GM21529 (cell line): ENCODE measurements around the gene LAMTOR2.

ENCODE experiments used
- ATAC-seq: cut with Tn5 transposase; IDR thresholded peaks from one replicate; pipeline ENCODE4 v1.9.1; 2021; ENCODE audit not compliant: unreplicated experiment

Gene LAMTOR2

DNA sequence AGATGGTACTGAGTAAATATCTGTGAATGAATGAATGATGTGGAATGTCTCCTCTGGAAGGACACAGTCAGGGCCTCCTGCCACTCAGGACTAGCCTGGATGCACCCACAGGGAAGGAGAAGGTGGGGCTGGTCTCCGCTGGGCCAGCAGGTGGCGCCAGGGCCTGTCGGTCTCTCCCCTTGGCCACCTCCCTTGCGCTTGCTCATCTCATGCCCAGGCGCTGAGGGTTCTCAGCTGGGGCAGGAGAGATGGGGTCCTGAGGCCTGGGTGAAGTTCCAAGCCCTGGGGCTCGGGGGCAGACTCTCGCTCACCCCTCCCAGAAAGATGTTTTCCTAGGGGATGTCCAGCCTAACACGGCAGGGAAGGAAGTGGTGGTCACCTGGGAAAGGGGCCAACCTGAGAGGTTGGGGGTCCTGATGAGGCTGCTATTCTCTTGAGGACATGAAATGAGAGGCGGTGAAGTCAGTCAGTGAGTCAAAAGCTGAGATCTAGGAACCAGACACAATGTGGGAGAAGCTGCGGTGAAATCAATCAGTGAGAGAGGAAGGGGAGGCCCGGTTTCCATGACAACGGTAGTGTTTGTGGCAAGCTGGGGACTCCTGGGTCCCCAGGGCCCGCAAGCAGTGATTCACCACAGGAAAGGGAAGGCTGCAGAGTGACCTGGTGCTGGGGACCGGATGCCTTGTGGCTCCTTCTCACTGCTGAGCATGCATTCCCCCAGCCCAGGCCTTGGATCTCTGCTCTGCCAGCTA, 42.2 kb downstream of the LAMTOR2 start:
- peak; percentile 65 for ATAC-seq

DNA sequence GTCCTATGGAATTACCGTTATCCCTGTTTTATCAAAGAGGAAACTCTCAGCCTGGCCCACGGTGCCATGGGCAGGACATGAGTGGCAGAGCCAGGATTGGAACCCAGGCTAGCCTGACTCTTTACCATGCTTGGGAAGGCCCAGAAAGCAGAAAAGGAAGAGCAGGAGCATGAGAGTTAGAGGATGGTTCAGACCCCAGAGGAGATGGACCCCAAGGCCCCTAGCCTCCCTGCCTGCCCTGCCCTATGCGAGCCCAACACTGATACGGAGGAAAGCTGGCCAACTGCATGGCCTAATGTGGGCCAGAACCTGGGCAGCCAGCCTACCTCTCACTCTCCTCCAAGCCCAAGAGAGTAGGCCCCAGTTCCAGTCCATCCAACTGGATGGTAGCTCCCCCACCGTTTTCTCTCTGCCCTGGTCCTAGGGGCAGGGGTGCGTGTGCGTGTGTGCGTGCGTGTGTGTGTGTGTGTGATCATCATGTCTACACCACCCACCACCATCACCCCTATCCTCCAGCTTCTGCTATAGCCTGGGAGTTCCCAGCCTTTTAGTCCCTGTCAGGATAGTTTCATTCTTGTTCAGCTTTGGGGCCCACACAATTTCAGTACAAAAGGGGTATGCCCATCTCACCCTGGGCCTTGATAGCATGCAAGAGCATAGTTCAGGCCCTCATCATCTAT, 43.1 kb downstream of the LAMTOR2 start:
- ATAC-seq: no peak

GRCh38 chr1:156098784-156099183, 44.2 kb downstream of the LAMTOR2 start:
- ATAC-seq: no peak

DNA sequence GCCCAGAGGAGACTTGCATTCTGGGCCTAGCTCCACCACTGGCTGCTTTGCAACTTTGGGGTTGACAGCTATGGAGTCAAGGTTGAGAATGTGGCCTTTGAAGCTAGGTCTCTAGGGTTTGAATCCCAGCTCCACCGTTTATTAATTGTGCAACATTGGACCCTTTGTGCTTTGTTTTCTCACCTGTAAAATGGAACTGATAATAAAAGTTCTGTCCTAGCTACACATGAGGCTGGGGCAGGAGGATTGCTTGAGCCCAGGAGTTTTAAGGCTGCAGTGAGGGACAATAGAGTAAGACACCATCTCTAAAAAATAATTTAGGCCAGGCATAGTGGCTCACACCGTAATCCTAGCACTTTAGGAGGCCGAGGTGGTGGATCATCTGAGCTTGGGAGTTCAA, 44.7 kb downstream of the LAMTOR2 start:
- ATAC-seq: no peak

GRCh38 chr1:156100205-156100995, 45.8 kb downstream of the LAMTOR2 start:
- no peak for ATAC-seq

DNA sequence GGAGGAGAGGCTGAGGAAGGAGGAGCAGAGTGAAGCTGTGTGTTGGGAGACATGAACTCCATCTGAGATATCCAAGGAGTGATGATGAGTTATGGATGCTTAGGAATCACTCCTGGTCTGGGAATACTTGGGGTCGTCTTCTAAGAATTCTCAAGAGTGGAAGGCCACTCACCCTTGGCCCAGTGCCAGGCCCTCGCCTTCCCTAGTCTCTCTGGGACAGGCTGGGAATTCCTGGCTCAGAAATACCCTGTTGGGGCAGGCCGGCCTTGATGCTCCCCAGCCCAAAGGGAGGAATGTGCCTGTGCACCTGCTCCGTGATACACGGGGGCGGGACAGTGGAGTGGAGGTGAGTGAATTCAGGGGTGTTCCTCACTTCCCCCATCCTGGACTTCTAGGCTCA, 47.3 kb downstream of the LAMTOR2 start:
- no peak for ATAC-seq

- no peak for ATAC-seq
Measured at GRCh38 chr1:156102633-156103511, 48.3 kb downstream of the LAMTOR2 start.

GRCh38 chr1:156103521-156103947, 49.0 kb downstream of the LAMTOR2 start:
- no peak for ATAC-seq

- no peak for ATAC-seq
Measured at GRCh38 chr1:156104065-156104810, 49.7 kb downstream of the LAMTOR2 start.

GRCh38 chr1:156104861-156105832, 50.6 kb downstream of the LAMTOR2 start:
- ATAC-seq: no peak

DNA sequence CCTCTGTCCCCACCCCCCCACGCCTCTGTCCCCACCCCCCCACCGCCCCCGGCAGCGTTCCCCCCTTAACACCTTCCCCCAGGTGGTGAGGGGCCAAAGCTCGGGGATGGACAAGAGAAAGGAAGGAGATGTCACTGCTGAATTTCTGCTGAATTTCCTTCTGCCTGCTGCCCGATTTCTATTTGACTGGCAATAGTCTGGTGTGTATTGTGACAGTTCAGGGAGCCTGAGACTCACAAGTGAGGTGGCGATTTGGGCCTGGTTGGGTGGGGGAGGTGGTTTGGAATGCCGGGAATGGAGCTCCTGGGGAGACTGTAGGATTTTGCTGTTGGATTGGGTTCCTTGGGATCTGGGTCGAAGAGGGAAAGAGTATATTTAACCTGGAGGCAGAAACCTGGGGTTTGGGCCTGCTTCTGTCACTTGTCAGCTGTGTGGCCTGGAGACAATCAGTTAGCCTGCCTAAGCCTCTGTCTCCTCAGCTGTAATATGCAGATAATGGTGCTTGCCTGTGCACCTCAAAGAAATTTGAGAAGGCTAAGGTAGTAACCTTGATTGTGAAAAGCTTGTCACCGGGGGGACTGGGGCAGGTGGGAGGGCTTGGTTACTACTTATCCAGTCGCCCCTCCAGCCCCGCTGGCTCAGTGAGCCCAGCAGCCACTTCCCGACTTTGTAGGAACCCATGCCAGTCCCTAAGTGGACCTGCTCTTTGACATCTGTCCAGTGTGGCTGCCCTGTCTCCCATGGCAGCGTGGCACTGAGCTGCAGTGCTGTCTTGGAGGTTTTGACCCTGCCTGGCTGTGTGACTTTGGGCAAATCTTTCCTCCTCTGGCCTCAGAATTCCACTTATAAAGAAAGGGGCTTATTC, 52.3 kb downstream of the LAMTOR2 start:
- peak; percentile 9 for ATAC-seq

DNA sequence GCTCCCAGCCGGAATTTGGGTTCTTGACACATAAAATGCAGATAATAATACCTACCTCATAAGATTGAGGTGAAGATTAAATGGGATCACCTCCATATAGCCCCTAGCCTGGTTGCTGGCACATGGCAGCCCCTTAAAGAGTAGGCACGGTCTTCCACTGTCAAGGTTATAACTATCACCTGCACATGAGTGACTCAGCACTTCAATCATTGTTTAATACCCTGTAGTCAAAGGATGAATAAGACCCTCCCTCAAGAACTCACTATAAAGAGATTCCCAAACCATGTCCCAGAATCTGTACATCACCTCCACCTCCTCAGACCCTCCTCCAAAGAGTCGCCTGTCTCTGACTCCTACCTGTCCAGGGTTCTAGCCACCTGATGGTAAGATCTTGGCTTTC, 53.5 kb downstream of the LAMTOR2 start:
- no peak for ATAC-seq
